K562 treated with DMSO at 1 percent for 4 hours (cell line): ENCODE measurements around the gene S100A6. TPM values are rescaled to one million over a fixed set of nuclear protein-coding genes. Genes with fewer than 3 reads are reported as not detected.

ENCODE experiments used
- total RNA-seq: library from RNA; unstranded; fragments of 300-600 nt; gene quantifications from 2 replicates; pipeline ENCODE4 v1.2.3, GENCODE V29; 2022; ENCODE audit not compliant: insufficient read depth

S100A6 gene
- 23.2 and 29.1 TPM in 2 replicates for total RNA-seq

DNA sequence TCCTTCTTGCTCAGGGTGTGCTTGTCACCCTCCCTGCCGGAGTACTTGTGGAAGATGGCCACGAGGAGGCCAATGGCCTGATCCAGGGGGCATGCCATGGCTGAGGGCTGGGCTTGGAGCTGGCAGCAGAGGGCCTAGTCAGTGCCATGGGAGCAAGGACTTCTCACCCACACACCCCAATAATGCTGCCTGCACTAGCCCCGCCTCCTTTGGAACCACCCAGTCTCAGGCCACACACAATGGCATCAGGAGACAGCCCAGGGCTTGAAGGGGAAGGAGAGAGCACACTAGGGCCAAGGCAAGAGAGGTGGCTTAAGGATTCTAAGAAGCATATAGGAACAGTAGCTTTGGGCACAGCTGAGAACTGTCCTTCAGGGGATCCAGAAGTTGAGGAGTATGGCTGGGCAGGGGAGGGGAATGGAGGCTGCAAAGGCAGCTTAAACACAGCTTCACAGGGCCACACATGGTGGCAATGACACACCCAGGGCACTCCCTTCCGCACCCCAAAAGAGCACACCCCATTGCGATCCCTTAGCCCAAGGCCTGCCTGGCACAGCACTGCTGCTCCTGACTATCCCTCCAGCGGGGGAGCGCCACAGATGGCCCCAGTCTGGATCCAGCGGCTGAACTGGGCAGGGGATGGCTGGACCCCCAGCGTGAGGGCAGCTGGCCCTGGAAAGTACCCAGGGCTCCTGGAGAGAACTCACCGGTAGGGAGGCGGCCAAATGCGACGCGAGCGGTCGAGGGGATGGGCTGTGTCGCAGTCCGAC lies at the start of gene S100A6:
Gene S100A6 (minus strand): TSS at position 750 of the 770 bp plus-strand sequence. CDS start 652 bp downstream, at position 98.

DNA sequence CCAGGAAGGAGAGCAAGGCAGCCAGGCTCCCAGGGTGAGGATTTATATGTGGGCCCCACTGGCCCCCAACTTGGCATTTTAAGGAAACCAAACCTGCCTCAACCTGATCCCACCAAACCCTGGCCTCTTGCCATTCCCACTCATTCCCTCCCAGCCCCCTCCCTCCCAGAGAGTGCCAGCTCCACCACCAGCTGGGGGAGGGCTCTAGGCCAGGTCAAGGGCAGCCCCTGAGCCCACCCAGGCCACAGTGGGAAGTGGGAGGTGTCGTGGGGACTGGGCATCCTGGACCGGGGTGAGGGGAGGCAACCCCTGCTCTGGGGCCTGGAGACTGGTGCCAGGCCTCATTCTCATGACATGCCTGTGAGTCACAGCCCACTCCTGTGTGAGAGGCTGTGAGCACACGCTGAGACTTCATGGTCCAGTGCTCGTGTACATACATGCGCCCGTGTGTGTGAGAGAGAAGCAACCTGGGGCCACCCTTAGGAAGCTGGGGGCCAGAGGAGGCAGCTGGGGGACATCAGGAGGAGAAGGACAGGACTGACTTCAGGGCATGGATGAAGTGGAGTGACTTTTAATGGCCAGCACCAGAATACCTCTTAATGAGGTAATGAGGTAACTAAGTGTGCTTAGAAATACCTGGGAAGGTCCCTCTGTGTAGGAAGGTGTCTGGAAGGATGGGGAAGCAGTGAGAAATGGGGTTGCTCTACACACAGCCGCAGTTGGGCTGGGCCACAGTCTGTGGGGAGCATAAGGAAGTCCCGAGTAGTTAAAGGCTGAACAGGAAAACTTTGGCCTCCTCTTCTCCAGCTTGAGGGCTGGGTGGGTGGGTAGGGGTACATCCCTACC lies 30.0 kb upstream of the S100A6 start, which contains the start of gene S100A2:
Gene S100A2 (minus strand): TSS at position 316 of the 846 bp plus-strand sequence. CDS start 1,967 bp downstream, outside the sequence.

DNA sequence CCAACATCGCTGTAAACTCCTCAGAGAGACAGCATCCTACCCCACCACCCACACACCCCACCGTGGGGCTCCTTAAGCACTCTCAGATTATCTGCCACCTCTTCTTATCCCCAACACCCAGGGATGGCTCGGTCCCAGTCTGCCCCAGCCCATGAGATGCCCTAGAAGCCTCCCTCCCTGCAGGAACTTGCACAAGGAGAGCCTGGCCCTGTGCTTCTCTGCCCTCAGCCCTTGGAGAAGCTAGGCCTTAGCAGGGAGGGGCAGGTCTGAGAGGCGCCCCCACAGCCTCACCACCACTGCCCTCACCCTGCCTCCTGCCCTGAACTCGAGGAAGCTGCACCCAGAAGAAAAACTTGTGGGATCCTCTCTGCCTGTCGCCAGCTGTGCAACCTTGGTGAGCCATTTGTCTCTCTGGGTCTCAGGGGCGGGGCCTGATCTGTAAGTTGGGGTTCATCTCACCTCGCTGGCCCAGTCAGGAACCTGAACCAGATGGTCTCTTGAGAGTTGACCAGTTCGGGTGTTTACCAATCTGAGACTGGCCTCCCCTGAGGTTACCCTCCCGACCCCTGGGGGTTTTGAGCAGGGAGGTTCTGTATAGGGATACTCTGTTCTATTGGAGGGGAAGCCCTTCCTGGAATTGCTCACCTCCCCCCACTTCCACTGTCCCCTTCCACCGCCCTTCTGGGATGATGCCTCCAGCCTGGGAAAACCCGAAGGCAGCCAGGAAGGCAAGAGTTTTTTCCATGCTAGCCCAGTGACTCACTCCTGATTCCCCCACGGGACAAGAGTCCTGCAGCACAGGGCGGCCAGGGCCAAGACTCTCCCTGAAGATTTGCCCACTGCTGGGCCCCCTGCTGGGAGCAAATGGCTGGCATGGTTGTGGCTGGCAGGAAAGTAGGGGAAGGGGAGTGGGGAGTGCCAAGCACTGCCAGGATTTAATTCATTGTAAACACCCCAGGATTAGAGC lies 13.2 kb upstream of the S100A6 start, which contains the start of gene S100A3:
Gene S100A3 (minus strand): TSS at position 537 of the 967 bp plus-strand sequence. CDS start 773 bp downstream, outside the sequence.

DNA sequence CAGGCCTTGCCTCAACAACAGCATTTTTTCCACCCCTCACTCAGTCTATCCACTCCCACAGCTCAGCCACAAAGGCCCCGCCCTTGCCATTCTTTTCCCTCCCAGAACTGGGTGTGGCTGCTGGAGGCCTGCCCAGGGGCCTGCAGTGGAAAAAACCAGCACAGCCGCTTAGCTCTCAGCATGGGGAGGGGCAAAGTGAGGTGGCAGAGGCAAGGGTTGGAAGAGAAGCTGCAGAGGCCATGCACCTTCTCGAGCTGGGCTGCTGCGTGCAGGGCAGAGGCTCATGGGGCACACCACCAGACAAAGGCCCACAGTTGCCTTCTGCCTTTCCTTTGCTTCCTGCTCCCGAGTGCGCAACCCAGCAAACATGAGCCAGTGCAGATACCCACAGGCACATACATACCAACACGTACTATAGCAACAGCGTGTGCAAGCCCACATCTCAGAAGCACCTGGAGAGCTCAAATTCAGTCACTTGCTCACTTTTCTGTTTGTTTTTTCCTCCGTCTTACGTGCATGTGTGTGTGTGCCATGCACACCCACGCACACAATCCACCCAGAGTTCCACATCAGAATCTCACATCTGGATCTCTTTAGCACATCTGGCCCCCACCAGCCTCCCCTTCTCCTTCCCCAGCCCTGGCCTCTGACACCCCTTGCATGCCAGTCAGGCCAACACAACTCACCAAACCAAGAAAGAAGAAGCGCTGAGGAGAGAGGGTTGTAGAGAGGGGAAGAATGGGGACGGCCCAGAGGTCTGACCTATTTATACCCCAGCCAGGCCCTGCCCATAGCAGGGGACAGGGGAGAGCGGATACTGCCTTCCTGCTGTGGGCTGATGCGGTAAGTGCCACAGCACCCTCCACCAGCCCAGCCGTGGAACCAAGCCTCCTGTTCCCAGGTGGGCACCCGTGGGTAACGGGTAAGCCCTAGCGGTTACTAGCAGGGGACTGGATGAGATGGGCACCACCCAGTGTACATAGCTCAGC lies 9.6 kb upstream of the S100A6 start, which contains the start of gene S100A4:
Gene S100A4 (minus strand): TSS at position 740 of the 989 bp plus-strand sequence. CDS start 1,012 bp downstream, outside the sequence.

DNA sequence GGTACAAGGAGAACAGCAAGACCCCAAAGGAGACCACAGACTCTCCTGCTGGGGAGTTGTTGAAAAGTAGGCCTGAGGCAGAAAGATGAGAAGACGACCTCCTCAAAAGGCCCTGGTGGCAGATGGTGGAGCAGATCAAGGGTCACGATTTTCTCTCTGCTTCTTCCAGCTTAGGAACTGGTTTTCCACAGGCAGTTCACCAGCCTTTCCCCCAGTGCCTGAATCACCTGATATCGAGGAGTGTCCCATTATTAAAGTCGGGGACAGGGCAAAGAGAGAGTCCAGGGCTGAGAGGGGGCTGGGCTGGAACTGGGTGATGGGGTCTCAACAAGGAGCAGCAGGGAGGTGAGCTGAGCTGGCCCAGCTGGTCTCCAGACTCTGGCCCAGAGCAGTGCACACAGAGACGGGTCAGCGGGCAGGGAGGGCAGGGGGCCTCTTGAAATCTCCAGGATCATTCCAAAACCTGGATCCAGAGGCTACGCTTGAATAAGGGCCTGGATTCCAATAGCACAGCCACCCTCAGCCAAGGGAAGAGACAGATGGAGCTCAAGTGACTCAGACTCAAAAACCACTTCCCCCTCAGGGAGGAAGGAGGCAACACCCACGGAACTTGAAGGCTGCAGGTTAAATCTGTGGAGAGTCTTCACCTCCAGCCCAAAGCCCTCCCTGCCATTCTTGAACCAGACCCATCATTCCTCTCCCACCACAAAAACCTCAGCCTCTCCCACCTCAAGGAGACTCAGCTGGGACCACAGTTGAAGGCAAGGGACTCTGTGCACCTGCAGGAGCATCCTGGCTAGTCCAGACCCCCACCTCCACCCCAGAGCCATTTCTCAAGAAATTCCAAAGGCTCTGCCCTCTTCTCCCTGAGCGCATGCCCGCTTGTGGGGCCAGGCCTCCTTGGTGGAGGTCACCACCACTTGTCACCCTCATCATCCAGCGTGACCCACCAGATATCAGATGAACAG lies 4.9 kb upstream of the S100A6 start, which contains the start of gene S100A5:
Gene S100A5 (minus strand): TSS at position 541 of the 968 bp plus-strand sequence. CDS start 743 bp downstream, outside the sequence.

Other genes starting within 250 kb of the S100A6 start
- 1.4 and 1.9 TPM in 2 replicates for gene PGLYRP3, start 223.0 kb downstream of the S100A6 start, total RNA-seq
- 2.2 and 2.3 TPM in 2 replicates for gene PGLYRP4, start 187.2 kb downstream of the S100A6 start, total RNA-seq
- not detected in 2 replicates for gene S100A9, start 178.1 kb downstream of the S100A6 start, total RNA-seq
- not detected in 2 replicates for gene S100A12, start 160.4 kb downstream of the S100A6 start, total RNA-seq
- not detected in 2 replicates for gene S100A8, start 144.9 kb downstream of the S100A6 start, total RNA-seq
- not detected in 2 replicates for gene S100A7A, start 119.5 kb downstream of the S100A6 start, total RNA-seq
- gene S100A7, start 75.3 kb downstream of the S100A6 start, total RNA-seq = not detected in 2 replicates
- not detected in 2 replicates for gene S100A5, start 4.9 kb upstream of the S100A6 start, total RNA-seq
- gene S100A4, start 9.8 kb upstream of the S100A6 start, total RNA-seq = 12.2 and 17.9 TPM in 2 replicates
- gene S100A3, start 13.3 kb upstream of the S100A6 start, total RNA-seq = not detected in 2 replicates
- gene S100A2, start 29.9 kb upstream of the S100A6 start, total RNA-seq = not detected in 2 replicates
- gene S100A16, start 77.1 kb upstream of the S100A6 start, total RNA-seq = 5.0 and 5.1 TPM in 2 replicates
- gene S100A14, start 80.3 kb upstream of the S100A6 start, total RNA-seq = not detected in 2 replicates
- 134 and 148 TPM in 2 replicates for gene S100A13, start 91.5 kb upstream of the S100A6 start, total RNA-seq
- gene S100A1, start 92.4 kb upstream of the S100A6 start, total RNA-seq = 74.1 and 76.0 TPM in 2 replicates
- gene CHTOP, start 98.1 kb upstream of the S100A6 start, total RNA-seq = 46.5 and 61.4 TPM in 2 replicates
- gene SNAPIN, start 122.7 kb upstream of the S100A6 start, total RNA-seq = 24.9 and 30.9 TPM in 2 replicates
- 279 and 280 TPM in 2 replicates for gene ILF2, start 135.0 kb upstream of the S100A6 start, total RNA-seq
- gene NPR1, start 142.7 kb upstream of the S100A6 start, total RNA-seq = not detected in 2 replicates
- gene INTS3, start 192.1 kb upstream of the S100A6 start, total RNA-seq = 18.9 and 20.4 TPM in 2 replicates
- gene SLC27A3, start 239.4 kb upstream of the S100A6 start, total RNA-seq = 8.4 and 12.6 TPM in 2 replicates